Measurements from ENCODE around the gene SSR4. TPM values are rescaled to one million over a fixed set of nuclear protein-coding genes. Genes with fewer than 3 reads are reported as not detected.

SSR4 gene
- total and polyA plus RNA-seq, 2 of the 8 experiments (the other 6 are each of a cell fraction or from before 2014, with no cell fraction given), result 168 to 642 TPM

DNA sequence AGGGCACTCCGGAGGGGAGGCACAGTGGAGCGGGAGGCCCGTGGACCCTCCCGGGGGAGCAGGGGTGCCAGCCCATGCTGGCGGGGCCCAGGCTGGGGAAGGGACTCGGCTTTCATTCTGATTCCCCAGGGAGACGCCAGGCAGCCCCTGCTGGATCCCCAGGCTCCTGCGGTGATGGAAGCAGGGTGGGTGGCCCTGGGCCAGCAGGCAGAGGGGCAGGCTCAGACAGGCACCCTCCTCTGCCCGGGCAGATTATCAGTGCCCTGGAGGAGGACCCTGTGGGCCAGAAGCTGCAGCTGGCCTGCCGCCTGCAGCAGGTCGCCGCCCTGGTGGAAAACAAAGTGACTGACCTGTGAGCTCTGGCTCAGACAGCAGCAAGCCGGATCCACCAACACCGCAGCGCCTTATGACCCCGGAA, 15.8 kb upstream of the SSR4 start:
- DNase-seq (ENCODE audit: low read depth in 1 of 2, low spot score in 2 of 2) (no peak), FAIRE-seq (no peak)
- H3K36me3 ChIP-seq (ENCODE audit: control insufficient read depth in 2 of 4, insufficient read depth in 4 of 4, low read length in 3 of 4), result no peaks in the 10 kb centered on the region
- H2AK5ac ChIP-seq (ENCODE audit: low read depth, low read length), result no peak overlapping the region
- no peak overlapping the region for H2AFZ ChIP-seq (ENCODE audit: low read length)
- H2BK120ac ChIP-seq (replicated peaks; ENCODE audit: low read depth, low read length), result no peak overlapping the region
- H3K79me1 ChIP-seq (ENCODE audit: low read depth, low read length), result no peaks in the 10 kb centered on the region
- H3K56ac ChIP-seq (replicated peaks; ENCODE audit: insufficient read length, low read depth, low read length), result no peak overlapping the region
- no peak overlapping the region for H3K23ac ChIP-seq (ENCODE audit: insufficient read length)
- no peak overlapping the region for H3K14ac ChIP-seq (ENCODE audit: insufficient read length)
- H4K20me1 ChIP-seq (replicated peaks in 1 of 2; ENCODE audit: control insufficient read depth in 1 of 2, insufficient read depth in 2 of 2, low read length in 2 of 2), result no peaks in the 10 kb centered on the region
- WGBS, 2 experiments (ENCODE audit: extremely low coverage in 1 of 2, insufficient coverage in 1 of 2, insufficient read length in 1 of 2, insufficient replicate concordance in 2 of 2, low coverage in 1 of 2, low lambda C conversion rate in 2 of 2, missing lambda C conversion rate in 1 of 2), result 94% methylated on average over 8 of the region's 16 CpGs; no CpG with 5 or more reads in 1 of the 2 experiments
- no peak overlapping the region for H3K9ac ChIP-seq (replicated peaks in 1 of 4; ENCODE audit: extremely low read depth in 1 of 4, low read depth in 3 of 4, low read length in 3 of 4)
- CTCF ChIA-PET (ENCODE audit: partially characterized antibody), result interaction anchor here (0.6 to 3.0 kb wide), 11 partner anchors 11 to 128 kb away, joined by 3 to 10 read pairs (median 4); partner anchors contain the start of genes IDH3G, PLXNB3 and SSR4
- H3K18ac ChIP-seq (ENCODE audit: extremely low read depth, low read length), result no peak overlapping the region
- no peak overlapping the region for H4K5ac ChIP-seq (ENCODE audit: insufficient read length, low read depth, low read length)
- no peak overlapping the region for H4K8ac ChIP-seq (ENCODE audit: extremely low read depth, insufficient read depth, low read length)
- H3K23me2 ChIP-seq (ENCODE audit: low read depth, low read length), result no peaks in the 10 kb centered on the region
- H3K27me3 ChIP-seq (replicated peaks in 1 of 4; ENCODE audit: control insufficient read depth in 3 of 4, extremely low read depth in 1 of 4, insufficient read depth in 3 of 4, low read length in 3 of 4), result no peaks in the 10 kb centered on the region
- no peak overlapping the region for H3K4me2 ChIP-seq (ENCODE audit: insufficient read depth in 1 of 2, low read depth in 2 of 2, low read length in 2 of 2)
- H2BK12ac ChIP-seq (ENCODE audit: low read depth, low read length), result no peak overlapping the region
- TF ChIP-seq RAD21 (IDR thresholded peaks at IDR 0.05 in 1 of 2, conservative IDR thresholded peaks at IDR 0.05 in 1 of 2; ENCODE audit: low read depth in 2 of 2, low read length in 2 of 2) (0 out of 4 replicates have a peak, but pooled peaks of 1 of the 2 experiments have one; percentile 8), GABPA (IDR thresholded peaks at IDR 0.05; ENCODE audit: borderline replicate concordance, insufficient read depth, low read length) (no peak), CBX8 (IDR thresholded peaks at IDR 0.05; ENCODE audit: borderline replicate concordance, low read depth, low read length) (no peak)
- TF ChIP-seq, protein P1, sequence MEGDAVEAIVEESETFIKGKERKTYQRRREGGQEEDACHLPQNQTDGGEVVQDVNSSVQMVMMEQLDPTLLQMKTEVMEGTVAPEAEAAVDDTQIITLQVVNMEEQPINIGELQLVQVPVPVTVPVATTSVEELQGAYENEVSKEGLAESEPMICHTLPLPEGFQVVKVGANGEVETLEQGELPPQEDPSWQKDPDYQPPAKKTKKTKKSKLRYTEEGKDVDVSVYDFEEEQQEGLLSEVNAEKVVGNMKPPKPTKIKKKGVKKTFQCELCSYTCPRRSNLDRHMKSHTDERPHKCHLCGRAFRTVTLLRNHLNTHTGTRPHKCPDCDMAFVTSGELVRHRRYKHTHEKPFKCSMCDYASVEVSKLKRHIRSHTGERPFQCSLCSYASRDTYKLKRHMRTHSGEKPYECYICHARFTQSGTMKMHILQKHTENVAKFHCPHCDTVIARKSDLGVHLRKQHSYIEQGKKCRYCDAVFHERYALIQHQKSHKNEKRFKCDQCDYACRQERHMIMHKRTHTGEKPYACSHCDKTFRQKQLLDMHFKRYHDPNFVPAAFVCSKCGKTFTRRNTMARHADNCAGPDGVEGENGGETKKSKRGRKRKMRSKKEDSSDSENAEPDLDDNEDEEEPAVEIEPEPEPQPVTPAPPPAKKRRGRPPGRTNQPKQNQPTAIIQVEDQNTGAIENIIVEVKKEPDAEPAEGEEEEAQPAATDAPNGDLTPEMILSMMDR (IDR thresholded peaks at IDR 0.05; ENCODE audit: control extremely low read depth in 1 of 3, insufficient read depth in 1 of 3, low read depth in 1 of 3, low read length in 3 of 3), result peak in 2 of 3 experiments; percentile 40 to 49; a peak in 3 of 4 replicates
- no peaks in the 10 kb centered on the region for H3K79me2 ChIP-seq (ENCODE audit: control insufficient read depth in 1 of 2, insufficient read depth in 2 of 2, low read length in 2 of 2)
- no peak overlapping the region for H2BK15ac ChIP-seq (ENCODE audit: low read length)
- H3K27ac ChIP-seq (ENCODE audit: low read depth, low read length), result no peak overlapping the region
- no peak overlapping the region for H2BK5ac ChIP-seq (ENCODE audit: low read depth, low read length)
- H3K4ac ChIP-seq (replicated peaks; ENCODE audit: insufficient read length, low read depth, low read length), result no peak overlapping the region
- H2BK20ac ChIP-seq (ENCODE audit: low read length), result no peak overlapping the region
- H4K91ac ChIP-seq (replicated peaks; ENCODE audit: insufficient read length, low read length), result no peak overlapping the region
- no peaks in the 10 kb centered on the region for H3K9me3 ChIP-seq (ENCODE audit: insufficient read depth in 2 of 2, low read depth in 1 of 2, low read length in 1 of 2)
- no peaks in the 10 kb centered on the region for H3K4me1 ChIP-seq (replicated peaks in 1 of 4; ENCODE audit: control insufficient read depth in 3 of 4, insufficient read depth in 4 of 4, low read length in 3 of 4)
- no peak overlapping the region for H3K4me3 ChIP-seq (ENCODE audit: extremely low read depth in 1 of 4, insufficient read depth in 2 of 4, low read depth in 3 of 4, low read length in 4 of 4)
- POLR2A ChIA-PET (ENCODE audit: partially characterized antibody), result interaction anchor here (1.0 to 3.3 kb wide), 3 partner anchors 11 to 25 kb away, joined by 3 to 13 read pairs (median 4); partner anchors contain the start of genes IDH3G and SSR4

Measured in H1 (cell line).